GM12878 (cell line): ENCODE measurements around the gene TTLL13. TPM values are rescaled to one million over a fixed set of nuclear protein-coding genes. Genes with fewer than 3 reads are reported as not detected.

ENCODE experiments used
- ATAC-seq: fragments of 200-7000 bp; cut with Tn5 transposase; 3 replicates; pipeline ENCODE4 v1.9.1; 2020; ENCODE audit warnings: mild to moderate bottlenecking, moderate library complexity
- BruUV-seq: library from RNA; stranded (reverse); fragments of 400-500 nt; replicated peaks from 2 replicates; lab custom pipeline; 2021; lab: Mats Ljungman, UMichigan
- CTCF ChIA-PET: fragments of 300-600 bp; sonication (Branson Sonifier 250); formaldehyde crosslinking; extraction: SDS; loops from one replicate; lab custom pipeline; 2021; ENCODE audit warnings: inconsistent platforms; lab: Yijun Ruan, JAX
- POLR2A ChIA-PET: fragments of 350-600 bp; formaldehyde crosslinking; extraction: SDS; loops from one replicate; lab custom pipeline; 2021; ENCODE audit warnings: inconsistent platforms; lab: Charles Lee
- RAD21 ChIA-PET: fragments of 300-600 bp; sonication (Branson Sonifier 250); formaldehyde crosslinking; loops from one replicate; lab custom pipeline; 2023; ENCODE audit warnings: antibody characterized with exemption; ENCODE audit not compliant: unreplicated experiment; lab: Charles Lee
- SMC1A ChIA-PET: fragments of 300-600 bp; sonication (Branson Sonifier 250); formaldehyde crosslinking; loops from one replicate; lab custom pipeline; 2023; ENCODE audit not compliant: unreplicated experiment, uncharacterized antibody; lab: Charles Lee
- DNase-seq: peaks from one replicate; pipeline ENCODE4 v3.0.0-alpha.2; 2011; ENCODE audit warnings: low read depth, low spot score
- FAIRE-seq: peaks from 3 replicates; lab custom pipeline; 2011; peaks lifted over from hg19 to GRCh38; lab: Jason Lieb, UNC
- H2AFZ ChIP-seq: 2 replicates; pipeline ENCODE4 v1.6.0; 2011; ENCODE audit warnings: low read depth, low read length, control low read depth; ENCODE audit not compliant: control insufficient read depth
- H3K27ac ChIP-seq: 2 replicates; pipeline ENCODE4 v1.5.1; 2011; ENCODE audit warnings: control low read depth; ENCODE audit not compliant: control insufficient read depth, insufficient read depth
- H3K27me3 ChIP-seq, 2 experiments: replicated peaks in 1 of 2; 2 replicates each; pipeline versions ENCODE4 v1.6.0 to v1.6.1; 2011; ENCODE audit warnings: low read length in 1 of 2; ENCODE audit not compliant: control insufficient read depth in 2 of 2, insufficient read depth in 2 of 2
- H3K36me3 ChIP-seq, 2 experiments: 2 replicates each; pipeline ENCODE4 v1.5.1; 2011; ENCODE audit warnings: low read length in 1 of 2; ENCODE audit not compliant: control insufficient read depth in 2 of 2, insufficient read depth in 2 of 2
- H3K4me1 ChIP-seq: 2 replicates; pipeline ENCODE4 v1.6.1; 2011; ENCODE audit warnings: mild to moderate bottlenecking, low read length, moderate library complexity, mixed read lengths; ENCODE audit not compliant: control insufficient read depth, insufficient read depth
- H3K4me2 ChIP-seq: 2 replicates; pipeline ENCODE4 v1.6.0; 2011; ENCODE audit warnings: control low read depth; ENCODE audit not compliant: control insufficient read depth, insufficient read depth
- H3K4me3 ChIP-seq: fragments of 200-600 bp; sonication (generic); 2 replicates; pipeline ENCODE4 v1.5.1; 2016
- H3K79me2 ChIP-seq: 2 replicates; pipeline ENCODE4 v1.6.0; 2011; ENCODE audit warnings: low read length; ENCODE audit not compliant: control insufficient read depth, insufficient read depth
- H3K9ac ChIP-seq: 2 replicates; pipeline ENCODE4 v1.8.0; 2011; ENCODE audit warnings: low read length, control low read depth, mixed read lengths; ENCODE audit not compliant: control insufficient read depth, insufficient read depth
- H3K9me3 ChIP-seq: replicated peaks from 3 replicates; pipeline ENCODE4 v1.5.1; 2011; ENCODE audit warnings: mild to moderate bottlenecking, low read length; ENCODE audit not compliant: control insufficient read depth, insufficient read depth
- H4K20me1 ChIP-seq: 2 replicates; pipeline ENCODE4 v1.6.0; 2011; ENCODE audit not compliant: control insufficient read depth, insufficient read depth
- ATF3 ChIP-seq: IDR thresholded peaks from 2 replicates; pipeline ENCODE4 v1.6.1; 2011; ENCODE audit warnings: low read depth, mild to moderate bottlenecking, low read length, moderate library complexity, borderline replicate concordance; ENCODE audit errors: extremely low read depth
- ATF7 ChIP-seq: fragments of 450-650 bp; IDR thresholded peaks from 2 replicates; pipeline ENCODE4 v1.6.1; 2016; ENCODE audit warnings: low read depth, mild to moderate bottlenecking
- CHD1 ChIP-seq: IDR thresholded peaks from 2 replicates; pipeline ENCODE4 v1.6.1; 2012; ENCODE audit warnings: low read depth, low read length, improper control_type of control experiment
- EP300 ChIP-seq, 2 experiments: fragments of 150-350 bp in 1 of 2; IDR thresholded peaks; 2 replicates each; pipeline ENCODE4 v1.6.1; 2011 to 2012; ENCODE audit warnings: low read depth in 2 of 2, low read length in 2 of 2, borderline replicate concordance in 1 of 2, improper control_type of control experiment in 1 of 2, inconsistent platforms in 1 of 2; ENCODE audit not compliant: control insufficient read depth in 1 of 2
- FOS ChIP-seq: IDR thresholded peaks from 3 replicates; pipeline ENCODE4 v1.6.1; 2011; ENCODE audit warnings: borderline replicate concordance; ENCODE audit not compliant: insufficient read length; ENCODE audit errors: extremely low read depth
- FOXK2 ChIP-seq: fragments of 450-650 bp; IDR thresholded peaks from 2 replicates; pipeline ENCODE4 v1.6.1; 2017; ENCODE audit warnings: mild to moderate bottlenecking, moderate library complexity
- HDGF ChIP-seq: fragments of 450-650 bp; IDR thresholded peaks from 2 replicates; pipeline ENCODE4 v1.6.1; 2016; ENCODE audit warnings: antibody characterized with exemption
- JUNB ChIP-seq: IDR thresholded peaks from 2 replicates; pipeline ENCODE4 v1.6.1; 2016; ENCODE audit warnings: antibody characterized with exemption, mild to moderate bottlenecking
- KAT2A ChIP-seq: conservative IDR thresholded peaks from 2 replicates; pipeline ENCODE4 v1.6.1; 2011; ENCODE audit warnings: low read depth, low read length; ENCODE audit not compliant: control insufficient read depth
- PAX5 ChIP-seq: IDR thresholded peaks from 2 replicates; pipeline ENCODE4 v1.6.1; 2011; ENCODE audit warnings: low read depth, low read length, borderline replicate concordance
- POU2F2 ChIP-seq: IDR thresholded peaks from 3 replicates; pipeline ENCODE4 v1.6.1; 2011; ENCODE audit warnings: low read depth, mild to moderate bottlenecking, low read length, borderline replicate concordance
- RUNX3 ChIP-seq: IDR thresholded peaks from 2 replicates; pipeline ENCODE4 v1.6.1; 2012; ENCODE audit warnings: low read length, inconsistent platforms
- SREBF1 ChIP-seq: IDR thresholded peaks from 2 replicates; pipeline ENCODE4 v1.6.1; 2012; ENCODE audit warnings: mild to moderate bottlenecking, low read length
- SREBF2 ChIP-seq: IDR thresholded peaks from 2 replicates; pipeline ENCODE4 v1.6.1; 2012; ENCODE audit warnings: mild to moderate bottlenecking, low read length
- STAT1 ChIP-seq: fragments of 450-650 bp; conservative IDR thresholded peaks from 2 replicates; pipeline ENCODE4 v1.6.1; 2014; ENCODE audit warnings: antibody characterized with exemption, mild to moderate bottlenecking
- YY1 ChIP-seq: IDR thresholded peaks from 2 replicates; pipeline ENCODE4 v1.6.1; 2011; ENCODE audit warnings: low read depth, mild to moderate bottlenecking, low read length
- ZNF217 ChIP-seq: fragments of 450-650 bp; IDR thresholded peaks from 2 replicates; pipeline ENCODE4 v1.6.1; 2017; ENCODE audit warnings: antibody characterized with exemption, mild to moderate bottlenecking
- ZNF274 ChIP-seq: IDR thresholded peaks from one replicate; pipeline ENCODE4 v1.8.0; 2011; ENCODE audit not compliant: insufficient read length, insufficient read depth
- WGBS: methylation state at CpG from one replicate; pipeline ENCODE4 v1.1.6; 2016; ENCODE audit warnings: low lambda C conversion rate; ENCODE audit not compliant: insufficient replicate concordance, insufficient coverage; ENCODE audit errors: missing lambda C conversion rate; 5-methylcytosine and 5-hydroxymethylcytosine counted together
- in situ Hi-C: fragments of 300-500 bp; cut with MboI; formaldehyde crosslinking; loops from 9 replicates; pipeline ENCODE4 v1.14.3; 2018; ENCODE audit warnings: mixed read lengths
- intact Hi-C: fragments of 100-400 bp; cut with micrococcal nuclease; formaldehyde crosslinking; loops from one replicate; pipeline ENCODE4 v1.14.2; 2022; ENCODE audit not compliant: unreplicated experiment
- polyA plus RNA-seq, 11 experiments: library from polyadenylated mRNA; depleted of rRNA in 4 of 11; unstranded in 6 of 11; stranded (reverse) in 5 of 11; fragments of >200 nt; fragmentation: Nextera tagmentation in 4 of 11; fragmentation: Illumina TruSeq in 1 of 11; extraction: Ambion mirVana in 4 of 11; extraction: Trizol in 1 of 11; gene quantifications; 1 replicate in 1 of 11; 2 replicates in 10 of 11; pipeline versions ENCODE4 v1.2.1 to v1.2.3, GENCODE V29; 2011 to 2016; ENCODE audit warnings: inconsistent platforms in 2 of 11, missing spikeins in 2 of 11, low read depth in 1 of 11
- total RNA-seq, 4 experiments: library from RNA; depleted of rRNA in 3 of 4; stranded (reverse); fragments of >200 nt in 3 of 4; fragmentation: Illumina TruSeq in 1 of 4; extraction: Trizol in 1 of 4; gene quantifications; 2 replicates each; pipeline versions ENCODE4 v1.2.1 to v1.2.3, GENCODE V29; 2013 to 2021

Gene TTLL13
- total and polyA plus RNA-seq, 10 of the 15 experiments (the other 5 are each of a cell fraction or from before 2014, with no cell fraction given) = 0.03 to 0.32 (median 0.13) TPM; not detected in 1

- TF ChIP-seq CHD1 (no peak), SREBF2 (no peak), ZNF217 (no peak), PAX5 (no peak), RUNX3 (no peak), SREBF1 (no peak), ZNF274 (no peak), HDGF (no peak), STAT1 (no peak), YY1 (no peak)
Measured at GRCh38 chr15:90297021-90297420, 47.7 kb downstream of the TTLL13 start (continued).

GRCh38 chr15:90300541-90300940, 51.2 kb downstream of the TTLL13 start:
- no peak for TF ChIP-seq FOS
- TF ChIP-seq JUNB = no peak
- no peak for TF ChIP-seq EP300 (IDR thresholded peaks at IDR 0.05; ENCODE audit: borderline replicate concordance in 1 of 2, control insufficient read depth in 1 of 2, low read depth in 2 of 2, low read length in 2 of 2)
- TF ChIP-seq FOXK2 = no peak
- TF ChIP-seq POU2F2 = no peak
- no peak for TF ChIP-seq ATF7
- TF ChIP-seq KAT2A = no peak
- TF ChIP-seq ATF3 = no peak
- TF ChIP-seq, all 136 proteins: peak for 0
- ChIA-PET SMC1A (interaction anchor here (0.7 to 1.2 kb wide), 3 partner anchors 68 to 157 kb away, joined by 3 read pairs; no protein-coding TSS in a partner anchor), CTCF (interaction anchor here (0.7 to 9.6 kb wide), 21 partner anchors 7 to 239 kb away, joined by 3 to 142 read pairs (median 4); partner anchors contain the start of gene CIB1), RAD21 (interaction anchor here (0.5 to 1.5 kb wide), 5 partner anchors 10 to 229 kb away, joined by 3 read pairs; no protein-coding TSS in a partner anchor), POLR2A (interaction anchor here (1.0 to 2.0 kb wide), 2 partner anchors 7 to 67 kb away, joined by 3 to 4 read pairs; partner anchors contain the start of genes CIB1 and GDPGP1)
- Histone ChIP-seq H3K36me3 (no peaks in the 10 kb centered on the region), H3K79me2 (no peaks in the 10 kb centered on the region), H3K4me1 (peaks cover 8% of the 10 kb centered on the region; the same call in 1 of the 2 replicates), H3K27me3 (no peaks in the 10 kb centered on the region), H3K9me3 (no peaks in the 10 kb centered on the region), H3K4me2 (no peak overlapping the region), H2AFZ (no peak overlapping the region), H3K9ac (no peak overlapping the region), H3K4me3 (no peak overlapping the region), H3K27ac (no peak overlapping the region), H4K20me1 (no peaks in the 10 kb centered on the region)
- FAIRE-seq (no peak), DNase-seq (no peak), ATAC-seq (0 out of 3 replicates have a peak, but pooled peaks have one; percentile 11)
- no TSS peak for BruUV-seq
- in situ Hi-C loops (no loop called here), intact Hi-C loops (no loop called here)
- 76% methylated on average over 9 of the region's 9 CpGs for WGBS
